Lower leg skin (tissue), 4 donors: ENCODE data around the gene CXXC1. TPM values are rescaled to one million over a fixed set of nuclear protein-coding genes. Genes with fewer than 3 reads are reported as not detected.
"Not testable (repeated sequence)": the region's sequence is repeated elsewhere in the genome, so short reads cannot be mapped to it uniquely, and the experiment has no call there.

Experiments
- DNase-seq, 2 donors: peaks; one replicate each; pipeline ENCODE4 v3.0.0-alpha.2; 2019; ENCODE audit warnings: low spot score in 2 of 2
- H3K4me3 ChIP-seq: fragments of 200-600 bp; sonication (generic); 2 replicates; pipeline ENCODE4 v1.5.1; 2017; ENCODE audit warnings: mild to moderate bottlenecking, low read depth; ENCODE audit not compliant: poor library complexity, severe bottlenecking
- CTCF ChIP-seq, 3 donors: fragments of 450-650 bp; IDR thresholded peaks; one replicate each; pipeline ENCODE4 v1.5.1; 2016; ENCODE audit warnings: antibody characterized with exemption in 3 of 3, mild to moderate bottlenecking in 3 of 3, moderate library complexity in 2 of 3
- POLR2A ChIP-seq, 2 donors: fragments of 450-650 bp; IDR thresholded peaks; one replicate each; pipeline ENCODE4 v1.6.1; 2016 to 2017; ENCODE audit warnings: antibody characterized with exemption in 2 of 2, mild to moderate bottlenecking in 1 of 2, moderate library complexity in 1 of 2
- WGBS, 2 donors: methylation state at CpG; one replicate each; pipeline ENCODE4 v1.1.5; 2018; 5-methylcytosine and 5-hydroxymethylcytosine counted together
- intact Hi-C: fragments of 100-400 bp; cut with DNase I; formaldehyde crosslinking; loops from one replicate; pipeline ENCODE4 v1.15.0; 2023; ENCODE audit warnings: low total_unique reads
- total RNA-seq, 4 donors: library from RNA; depleted of rRNA; stranded (reverse); fragments of >200 nt; gene quantifications; one replicate each; pipeline ENCODE4 v1.1.0, GENCODE V29; 2016

The CXXC1 gene
- total RNA-seq, 4 donors from 2014 or later, result 67.3 to 173 (median 106) TPM

DNA sequence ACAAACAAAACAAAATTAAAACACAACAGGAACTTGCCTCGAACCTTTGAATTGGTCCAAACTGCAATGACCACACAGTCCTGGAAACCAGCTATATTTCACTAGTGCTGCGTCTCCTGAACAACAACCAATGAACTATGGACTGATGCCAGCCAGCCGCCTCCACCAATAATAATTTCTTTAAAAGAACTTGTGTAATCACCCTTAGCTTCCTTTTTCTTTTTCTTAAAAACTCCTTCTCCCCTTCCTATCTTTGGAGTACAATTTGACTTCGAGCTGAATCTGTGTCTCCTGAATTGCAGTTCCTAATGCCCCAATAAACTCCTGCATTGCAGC lies 1.6 kb upstream of the CXXC1 start:
- no peak overlapping the region for H3K4me3 ChIP-seq
- TF ChIP-seq POLR2A (IDR thresholded peaks at IDR 0.05), result no peak
- no peak for TF ChIP-seq CTCF (IDR thresholded peaks at IDR 0.05)
- DNase-seq, result no peak
- 83 to 85% methylated on average over 4 of the region's 4 CpGs for WGBS, 2 donors
- intact Hi-C loops, result no loop called here

DNA sequence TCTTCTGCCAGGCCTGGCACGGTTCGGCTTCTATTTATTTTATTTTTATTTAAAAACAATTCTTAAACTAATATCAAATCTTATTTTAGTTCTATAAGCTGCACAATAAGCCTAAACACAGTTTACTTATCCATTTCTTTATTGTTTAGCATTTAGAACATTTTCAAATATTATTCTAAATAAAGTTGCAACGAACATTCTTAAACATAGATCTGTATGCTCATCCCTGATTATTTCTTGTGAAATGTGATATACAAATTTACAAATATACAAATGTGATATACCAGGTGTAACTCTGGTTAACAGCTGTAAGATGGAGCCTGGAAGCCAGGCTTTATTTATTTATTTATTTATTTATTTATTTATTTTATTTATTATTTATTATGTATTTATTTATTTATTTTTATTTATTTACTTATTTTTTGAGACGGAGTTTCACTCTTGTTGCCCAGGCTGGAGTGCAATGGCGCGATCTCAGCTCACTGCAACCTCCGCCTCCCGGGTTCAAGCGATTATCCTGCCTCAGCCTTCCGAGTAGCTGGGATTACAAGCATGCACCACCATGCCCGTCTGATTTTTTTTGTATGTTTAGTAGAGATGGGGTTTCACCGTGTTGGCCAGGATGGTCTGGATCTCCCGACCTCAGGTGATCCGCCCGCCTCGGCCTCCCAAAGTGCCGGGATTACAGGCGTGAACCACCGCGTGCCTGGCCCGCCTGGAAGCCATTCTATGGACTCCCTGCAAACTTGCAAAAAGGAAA lies 1.0 kb upstream of the CXXC1 start:
- WGBS, 2 donors, result 76% methylated on average over 21 of the region's 21 CpGs
- DNase-seq, result peak in 1 of 2 donors; percentile 83
- H3K4me3 ChIP-seq, intact Hi-C loops: not testable (repeated sequence)

GRCh38 chr18:50287028-50287440 lies 458 bp downstream of the CXXC1 start:
- intact Hi-C loops, result no loop called here
- TF ChIP-seq POLR2A (IDR thresholded peaks at IDR 0.05) (no peak), CTCF (IDR thresholded peaks at IDR 0.05) (no peak)
- DNase-seq, result peak in 1 of 2 donors; percentile 90
- H3K4me3 ChIP-seq, result peak overlapping the region; percentile 85
- WGBS, 2 donors, result 0 to 3% methylated on average over 27 of the region's 27 CpGs

- peak in 1 of 2 donors; percentile 90 for DNase-seq
- 19 to 22% methylated on average over 23 of the region's 23 CpGs for WGBS, 2 donors
These were observed 983 bp downstream of the CXXC1 start for GRCh38 chr18:50286391-50287027.

GRCh38 chr18:50285631-50286321 lies 1.7 kb downstream of the CXXC1 start:
- WGBS, 2 donors, result 96 to 99% methylated on average over 24 of the region's 24 CpGs
- intact Hi-C loops, result no loop called here
- TF ChIP-seq POLR2A (IDR thresholded peaks at IDR 0.05), result no peak
- no peak for TF ChIP-seq CTCF (IDR thresholded peaks at IDR 0.05)
- DNase-seq, result peak in 1 of 2 donors; percentile 83
- no peak overlapping the region for H3K4me3 ChIP-seq

More at GRCh38 chr18:50286391-50287027, 983 bp downstream of the CXXC1 start:
- TF ChIP-seq POLR2A (IDR thresholded peaks at IDR 0.05), result no peak
- TF ChIP-seq CTCF (IDR thresholded peaks at IDR 0.05), result no peak
- peak overlapping the region; percentile 85 for H3K4me3 ChIP-seq
- intact Hi-C loops, result no loop called here

- TF ChIP-seq CTCF (IDR thresholded peaks at IDR 0.05) (no peak), POLR2A (IDR thresholded peaks at IDR 0.05) (no peak)
- DNase-seq, result peak in 1 of 2 donors; percentile 83
- intact Hi-C loops, result no loop called here
- H3K4me3 ChIP-seq, result no peak overlapping the region
- 80 to 86% methylated on average over 6 to 10 of the region's 13 CpGs for WGBS, 2 donors
These were observed 2.4 kb downstream of the CXXC1 start for GRCh38 chr18:50285071-50285470.
